GM18951 (cell line): ENCODE data around the gene CENPN.

Source experiments
- POLR2A ChIP-seq: IDR thresholded peaks from 4 replicates; pipeline ENCODE4 v1.6.1; 2011; ENCODE audit warnings: mild to moderate bottlenecking; ENCODE audit not compliant: insufficient read length, insufficient read depth; ENCODE audit errors: extremely low read depth
- in situ Hi-C: fragments of 300-500 bp; cut with MboI; formaldehyde crosslinking; loops from one replicate; pipeline ENCODE4 v1.12.0; 2022; ENCODE audit warnings: low sequenced_read_pairs, mixed read lengths, inconsistent platforms; ENCODE audit not compliant: unreplicated experiment

CENPN gene

GRCh38 chr16:81006813-81007695 lies at the start of gene CENPN, which contains the start of gene CMC2:
TSS of gene CENPN (plus strand) at chr16:81007214. CDS start at chr16:81011940, 4,726 bp downstream.
TSS of gene CMC2 (minus strand) at chr16:81006885. CDS start at chr16:80997394, 9,491 bp downstream.
- in situ Hi-C loops: no loop called here

GRCh38 chr16:80958284-80958683 lies 48.7 kb upstream of the CENPN start:
- TF ChIP-seq POLR2A: no peak
- in situ Hi-C loops: no loop called here

More at GRCh38 chr16:81006813-81007695, at the start of gene CENPN, which contains the start of gene CMC2:
- peak; percentile 78 for TF ChIP-seq POLR2A

GRCh38 chr16:80962879-80963278 lies 44.1 kb upstream of the CENPN start:
- in situ Hi-C loops: no loop called here

GRCh38 chr16:80964351-80964750 lies 42.7 kb upstream of the CENPN start:
- in situ Hi-C loops: no loop called here
- TF ChIP-seq POLR2A: no peak

More at GRCh38 chr16:80962879-80963278, 44.1 kb upstream of the CENPN start:
- TF ChIP-seq POLR2A: no peak

- no peak for TF ChIP-seq POLR2A
- in situ Hi-C loops: no loop called here
Observed at GRCh38 chr16:80966617-80967016, 40.4 kb upstream of the CENPN start.

GRCh38 chr16:80968386-80969113 lies 38.5 kb upstream of the CENPN start:
- in situ Hi-C loops: no loop called here
- TF ChIP-seq POLR2A: no peak

- no peak for TF ChIP-seq POLR2A
- in situ Hi-C loops: no loop called here
Observed at GRCh38 chr16:80969114-80969484, 37.9 kb upstream of the CENPN start.

GRCh38 chr16:80971819-80972218 lies 35.2 kb upstream of the CENPN start:
- no peak for TF ChIP-seq POLR2A
- in situ Hi-C loops: no loop called here

GRCh38 chr16:80972611-80973010 lies 34.4 kb upstream of the CENPN start:
- in situ Hi-C loops: no loop called here
- TF ChIP-seq POLR2A: no peak

- TF ChIP-seq POLR2A: no peak
- in situ Hi-C loops: no loop called here
Observed at GRCh38 chr16:80973991-80974390, 33.0 kb upstream of the CENPN start.

GRCh38 chr16:80974649-80975376 lies 32.2 kb upstream of the CENPN start:
- in situ Hi-C loops: no loop called here
- no peak for TF ChIP-seq POLR2A

GRCh38 chr16:80976946-80977345 lies 30.1 kb upstream of the CENPN start:
- TF ChIP-seq POLR2A: no peak
- in situ Hi-C loops: no loop called here

GRCh38 chr16:80981103-80981502 lies 25.9 kb upstream of the CENPN start:
- in situ Hi-C loops: no loop called here
- TF ChIP-seq POLR2A: no peak
